ENCODE data around the gene PRELID1. TPM values are rescaled to one million over a fixed set of nuclear protein-coding genes. Genes with fewer than 3 reads are reported as not detected.

PRELID1 gene
- total and polyA plus RNA-seq, 2 donors (not counting 3 experiments of a cell fraction or from before 2014, with no cell fraction given), result 201 to 293 TPM

DNA sequence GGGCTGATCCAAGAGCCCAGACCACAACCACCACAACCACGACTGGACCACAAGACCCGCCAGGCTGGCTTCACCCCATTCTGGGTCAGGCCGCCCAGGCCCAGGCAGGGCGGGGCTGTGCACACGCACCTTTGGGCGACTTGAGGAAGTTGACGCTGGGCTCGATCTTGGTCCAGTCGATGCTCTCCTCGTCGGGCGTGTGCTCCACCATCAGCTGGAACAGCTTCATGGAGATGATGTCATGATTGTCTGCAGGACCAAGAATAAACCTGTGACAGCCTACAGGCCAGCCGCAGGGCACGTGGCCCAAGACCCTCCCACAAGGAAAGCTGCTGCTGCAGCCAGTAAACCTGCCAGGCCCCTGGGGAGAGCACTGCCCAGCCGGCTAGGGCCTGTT, 30.6 kb downstream of the PRELID1 start:
- Histone ChIP-seq H3K79me2 (ENCODE audit: control insufficient read depth, insufficient read depth, low read length) (no peaks in the 10 kb centered on the region), H3K27ac (ENCODE audit: insufficient read depth, low read depth, low read length) (no peak overlapping the region), H3K9me1 (replicated peaks; ENCODE audit: control insufficient read depth, extremely low read depth, insufficient read depth, low read length) (no peaks in the 10 kb centered on the region), H3K36me3 (ENCODE audit: control insufficient read depth in 2 of 2, extremely low read depth in 1 of 2, insufficient read depth in 2 of 2, low read length in 2 of 2) (peaks cover 0 to 59% of the 10 kb centered on the region in 2 experiments), H3K27me3 (ENCODE audit: control insufficient read depth in 2 of 2, insufficient read depth in 2 of 2, low read length in 2 of 2) (no peaks in the 10 kb centered on the region), H3K4me2 (ENCODE audit: insufficient read depth, low read length) (no peak overlapping the region), H4K20me1 (replicated peaks; ENCODE audit: control insufficient read depth, extremely low read depth, insufficient read depth, low read length) (no peaks in the 10 kb centered on the region), H3K4me1 (ENCODE audit: control insufficient read depth, extremely low read depth, insufficient read depth, low read length) (no peaks in the 10 kb centered on the region), H3K9ac (replicated peaks; ENCODE audit: extremely low read depth, insufficient read depth, low read length) (no peak overlapping the region), H3K9me3 (replicated peaks; ENCODE audit: control insufficient read depth, insufficient read depth, low read length) (no peaks in the 10 kb centered on the region), H3K4me3 (replicated peaks in 1 of 3; ENCODE audit: insufficient read depth in 1 of 3, low read depth in 1 of 3, low read length in 3 of 3) (no peak overlapping the region), H2AFZ (ENCODE audit: low read depth, low read length) (no peak overlapping the region)
- intact Hi-C loops (cut with micrococcal nuclease) (no loop called here), dilution Hi-C loops (cut with MboI; ENCODE audit: extremely low pct_ligation_motif_present, low sequenced_read_pairs) (no loop called here)
- ChIA-PET CTCF (no interaction called here), POLR2A (no interaction called here)
- BruUV-seq (replicated peaks), result no TSS peak
- FAIRE-seq (no peak), DNase-seq (ENCODE audit: low read depth, low spot score) (no peak)
- TF ChIP-seq GATA2 (IDR thresholded peaks at IDR 0.05; ENCODE audit: insufficient read depth, insufficient read length, low read depth, low read length) (no peak), POLR2A (IDR thresholded peaks at IDR 0.05; ENCODE audit: low read depth, low read length) (no peak), FOS (IDR thresholded peaks at IDR 0.05; ENCODE audit: borderline replicate concordance, insufficient read depth, low read length) (no peak), JUN (IDR thresholded peaks at IDR 0.05; ENCODE audit: borderline replicate concordance, insufficient read depth, insufficient read length, low read depth) (no peak), MYC (IDR thresholded peaks at IDR 0.05; ENCODE audit: low read depth, low read length) (no peak), EZH2 (IDR thresholded peaks at IDR 0.05; ENCODE audit: borderline replicate concordance, low read depth, low read length, severe bottlenecking) (no peak), POLR2AphosphoS5 (IDR thresholded peaks at IDR 0.05; ENCODE audit: insufficient read depth, low read depth, low read length) (no peak)
- TF ChIP-seq, protein P1, sequence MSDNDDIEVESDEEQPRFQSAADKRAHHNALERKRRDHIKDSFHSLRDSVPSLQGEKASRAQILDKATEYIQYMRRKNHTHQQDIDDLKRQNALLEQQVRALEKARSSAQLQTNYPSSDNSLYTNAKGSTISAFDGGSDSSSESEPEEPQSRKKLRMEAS (IDR thresholded peaks at IDR 0.05; ENCODE audit: insufficient read depth, insufficient read length), result no peak
- TF ChIP-seq, protein P2, sequence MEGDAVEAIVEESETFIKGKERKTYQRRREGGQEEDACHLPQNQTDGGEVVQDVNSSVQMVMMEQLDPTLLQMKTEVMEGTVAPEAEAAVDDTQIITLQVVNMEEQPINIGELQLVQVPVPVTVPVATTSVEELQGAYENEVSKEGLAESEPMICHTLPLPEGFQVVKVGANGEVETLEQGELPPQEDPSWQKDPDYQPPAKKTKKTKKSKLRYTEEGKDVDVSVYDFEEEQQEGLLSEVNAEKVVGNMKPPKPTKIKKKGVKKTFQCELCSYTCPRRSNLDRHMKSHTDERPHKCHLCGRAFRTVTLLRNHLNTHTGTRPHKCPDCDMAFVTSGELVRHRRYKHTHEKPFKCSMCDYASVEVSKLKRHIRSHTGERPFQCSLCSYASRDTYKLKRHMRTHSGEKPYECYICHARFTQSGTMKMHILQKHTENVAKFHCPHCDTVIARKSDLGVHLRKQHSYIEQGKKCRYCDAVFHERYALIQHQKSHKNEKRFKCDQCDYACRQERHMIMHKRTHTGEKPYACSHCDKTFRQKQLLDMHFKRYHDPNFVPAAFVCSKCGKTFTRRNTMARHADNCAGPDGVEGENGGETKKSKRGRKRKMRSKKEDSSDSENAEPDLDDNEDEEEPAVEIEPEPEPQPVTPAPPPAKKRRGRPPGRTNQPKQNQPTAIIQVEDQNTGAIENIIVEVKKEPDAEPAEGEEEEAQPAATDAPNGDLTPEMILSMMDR (IDR thresholded peaks at IDR 0.05; ENCODE audit: extremely low read depth in 1 of 2, insufficient read depth in 1 of 2, low read depth in 1 of 2, low read length in 2 of 2), result no peak
